Ovary (tissue), 10 donors: Measurements from ENCODE around the gene MBD1. TPM values are rescaled to one million over a fixed set of nuclear protein-coding genes. Genes with fewer than 3 reads are reported as not detected.
A peak's percentile ranks its signal among the peaks of the same experiment; 100 is the strongest.

ENCODE experiments used
- DNase-seq, 5 donors: peaks; one replicate each; pipeline ENCODE4 v3.0.0-alpha.2; 2019 to 2020
- H3K27ac ChIP-seq, 2 donors: fragments of 200-600 bp; one replicate each; pipeline versions ENCODE4 v1.5.1 to v1.8.0; 2019 to 2022
- H3K27me3 ChIP-seq: fragments of 200-600 bp; one replicate; pipeline ENCODE4 v1.8.0; 2022
- H3K36me3 ChIP-seq: fragments of 200-600 bp; sonication (generic); one replicate; pipeline ENCODE4 v1.5.1; 2019
- H3K4me1 ChIP-seq: one replicate; pipeline ENCODE4 v1.8.1; 2013; ENCODE audit warnings: mild to moderate bottlenecking, moderate library complexity; ENCODE audit not compliant: insufficient read depth
- H3K4me3 ChIP-seq: fragments of 200-600 bp; sonication (generic); one replicate; pipeline ENCODE4 v1.5.1; 2017
- H3K9me3 ChIP-seq, 2 donors: fragments of 200-600 bp in 1 of 2; sonication (generic) in 1 of 2; one replicate each; pipeline versions ENCODE4 v1.5.1 to v1.8.1; 2013 to 2019; ENCODE audit warnings: mild to moderate bottlenecking in 1 of 2, moderate library complexity in 1 of 2
- CTCF ChIP-seq, 3 donors: fragments of 450-650 bp in 2 of 3; fragments of 200-600 bp in 1 of 3; IDR thresholded peaks; one replicate each; pipeline versions ENCODE4 v1.5.1 to v1.8.0; 2016 to 2022; ENCODE audit warnings: antibody characterized with exemption in 3 of 3, mild to moderate bottlenecking in 1 of 3
- EP300 ChIP-seq: sonication (generic); formaldehyde crosslinking; IDR thresholded peaks from one replicate; pipeline ENCODE4 v1.6.1; 2017; ENCODE audit warnings: antibody characterized with exemption
- POLR2A ChIP-seq: fragments of 450-650 bp; IDR thresholded peaks from one replicate; pipeline ENCODE4 v1.6.1; 2017; ENCODE audit warnings: antibody characterized with exemption, mild to moderate bottlenecking, moderate library complexity
- WGBS, 3 donors: extraction: QIAGEN DNeasy Blood & Tissue Kit in 1 of 3; methylation state at CpG; one replicate each; pipeline versions ENCODE4 v1.1.5 to v1.1.7; 2013 to 2017; 5-methylcytosine and 5-hydroxymethylcytosine counted together
- intact Hi-C, 4 donors: fragments of 100-400 bp; cut with DNase I; formaldehyde crosslinking; loops; one replicate each; pipeline versions ENCODE4 v1.11.0 to v1.15.1; 2022 to 2023
- long read RNA-seq, 3 donors: library from polyadenylated mRNA in 2 of 3; unstranded in 2 of 3; transcript quantifications; one replicate each; pipeline ENCODE4 v2.0.0 and lab custom pipeline, GENCODE V29; 2021 to 2026
- polyA plus RNA-seq, 2 donors: library from polyadenylated mRNA; stranded (reverse); fragments of 200-250 nt in 1 of 2; fragments of 350-450 nt in 1 of 2; fragmentation: Illumina TruSeq in 1 of 2; extraction: RNeasy Lipid Tissue Mini Kit (QIAGEN cat#74804) in 1 of 2; gene quantifications; one replicate each; pipeline ENCODE4 v1.2.3, GENCODE V29; 2013 to 2014
- total RNA-seq, 7 donors: library from RNA; depleted of rRNA in 2 of 7; stranded (reverse); fragments of >200 nt in 2 of 7; fragmentation: NEBNext Ultra II Directional in 3 of 7; extraction: Animal tissue kit (Norgen Biotek cat#: 25700) in 3 of 7; gene quantifications; one replicate each; pipeline versions ENCODE4 v1.1.0 to v1.2.4, GENCODE V29; 2016 to 2023
- donor health status: DM: no; HTN: no; CAD: no; lungs with moderate emphysema.
- donor health status: DM: no; HTN: no; CAD: no.
- donor health status: Bipolar disorder and iron deficiency.
- donor health status: DM: yes; HTN: yes; CAD: no.
- donor health status: DM: no; HTN: no; CAD: no.
- donor health status: DM: yes; HTN: yes; CAD: no.

The MBD1 gene
- 10 to 100 TPM; 47.7 to 78.5 (median 61.7) TPM for total RNA-seq
- polyA plus RNA-seq = 10 to 100 TPM; 30.1 to 37.8 TPM
- long read RNA-seq, donor 1, full-length matches to known transcripts = 18 of 187 reads
- long read RNA-seq, donor 1, partial matches to known transcripts = 44 of 187 reads
- long read RNA-seq, donor 1, other reads (novel, unspliced or antisense) = 125 of 187 reads
- long read RNA-seq, donor 2, full-length matches to known transcripts = 7 of 7 reads
- long read RNA-seq, donor 2, partial matches to known transcripts = 0 of 7 reads
- long read RNA-seq, donor 2, other reads (novel, unspliced or antisense) = 0 of 7 reads
- long read RNA-seq, donor 3, full-length matches to known transcripts = 14 of 109 reads
- long read RNA-seq, donor 3, partial matches to known transcripts = 49 of 109 reads
- long read RNA-seq, donor 3, other reads (novel, unspliced or antisense) = 46 of 109 reads

DNA sequence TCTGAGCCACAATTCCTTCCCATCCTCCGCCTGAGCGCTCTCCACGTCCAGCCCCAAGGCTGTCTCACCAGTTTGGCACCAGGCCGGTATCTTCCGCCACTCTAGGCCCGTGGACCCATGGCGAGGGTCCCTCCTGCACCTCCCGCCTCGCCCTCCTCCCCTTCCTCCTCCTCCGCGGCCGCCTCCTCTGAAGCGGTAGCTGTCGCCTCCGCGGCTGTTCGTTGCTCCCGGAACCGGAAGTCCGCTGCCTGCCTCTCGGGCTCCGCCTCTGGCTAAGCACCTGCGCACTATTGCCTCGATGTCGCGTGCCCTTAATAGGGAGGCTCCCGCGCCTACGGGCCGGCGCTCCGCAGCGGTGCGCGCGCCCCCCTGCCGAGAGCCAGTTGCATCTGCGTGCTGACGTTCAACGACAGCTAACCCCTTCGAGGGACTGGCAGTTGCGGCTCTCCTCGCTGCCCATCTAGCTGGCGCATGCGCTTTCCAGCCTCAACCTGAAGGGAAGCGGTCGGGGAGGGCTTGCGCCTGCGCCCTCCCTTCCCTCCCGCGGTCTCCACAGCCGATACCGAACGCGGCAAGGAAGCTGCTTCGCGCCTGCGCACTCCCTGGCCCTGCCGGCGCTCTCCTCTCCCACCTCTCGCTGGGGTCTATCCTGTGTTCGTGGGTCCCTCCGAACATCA is at the start of gene MBD1:
TSS of gene MBD1 (minus strand) at position 229 of the 677 bp plus-strand sequence. CDS start 1,531 bp downstream, outside the sequence.
- TF ChIP-seq CTCF (IDR thresholded peaks at IDR 0.05) (peak; percentile 48 to 58 (median 50)), EP300 (no peak), POLR2A (peak; percentile 78)
- intact Hi-C loops = loop anchor here in 1 of 4 donors (10.0 kb wide), 1 partner anchor 787 kb away; the partner anchor contains the start of gene RPL17
- peak within 1 kb of the TSS; percentile 75 to 84 for H3K27ac ChIP-seq

GRCh38 chr18:50330176-50330575 is 48.9 kb upstream of the MBD1 start:
- Histone ChIP-seq H3K4me1 (no peaks in the 10 kb centered on the region), H3K27me3 (no peaks in the 10 kb centered on the region), H3K9me3 (no peaks in the 10 kb centered on the region), H3K36me3 (no peaks in the 10 kb centered on the region), H3K27ac (no peak overlapping the region), H3K4me3 (no peak overlapping the region)
- intact Hi-C loops = no loop called here
- DNase-seq = no peak
- TF ChIP-seq CTCF (IDR thresholded peaks at IDR 0.05) (no peak), EP300 (no peak), POLR2A (no peak)

More for the DNA sequence above, at the start of gene MBD1:
- Histone ChIP-seq H3K27me3 (no peaks in the 10 kb centered on the region), H3K9me3 (no peaks in the 10 kb centered on the region), H3K4me3 (peak within 1 kb of the TSS; percentile 95), H3K36me3 (no peaks in the 10 kb centered on the region), H3K4me1 (peaks cover 10% of the 10 kb centered on the region)
- 0 to 1% (median 1%) methylated on average over 62 to 63 of the region's 63 CpGs for WGBS, 3 donors
- DNase-seq = peak; percentile 96 to 98 (median 97)

GRCh38 chr18:50327983-50328382 is 46.7 kb upstream of the MBD1 start:
- DNase-seq = no peak
- no peaks in the 10 kb centered on the region for H3K4me1 ChIP-seq
- 78 to 88% (median 83%) methylated on average over 3 of the region's 3 CpGs for WGBS, 3 donors
- TF ChIP-seq EP300 (no peak), POLR2A (no peak), CTCF (IDR thresholded peaks at IDR 0.05) (no peak)
- intact Hi-C loops = no loop called here
- no peak overlapping the region for H3K27ac ChIP-seq
- no peak overlapping the region for H3K4me3 ChIP-seq
- no peaks in the 10 kb centered on the region for H3K27me3 ChIP-seq
- H3K9me3 ChIP-seq = no peaks in the 10 kb centered on the region
- no peaks in the 10 kb centered on the region for H3K36me3 ChIP-seq

GRCh38 chr18:50320719-50321118 is 39.4 kb upstream of the MBD1 start:
- Histone ChIP-seq H3K27me3 (no peaks in the 10 kb centered on the region), H3K4me3 (no peak overlapping the region), H3K4me1 (no peaks in the 10 kb centered on the region), H3K9me3 (no peaks in the 10 kb centered on the region), H3K27ac (no peak overlapping the region), H3K36me3 (no peaks in the 10 kb centered on the region)
- WGBS, 3 donors = 79 to 86% (median 84%) methylated on average over 5 of the region's 5 CpGs
- intact Hi-C loops = no loop called here
- DNase-seq = no peak
- no peak for TF ChIP-seq EP300
- TF ChIP-seq POLR2A = no peak
- TF ChIP-seq CTCF (IDR thresholded peaks at IDR 0.05) = no peak
